ENCODE measurements around the gene PDS5A.
"Not testable (repeated sequence)": the region's sequence is repeated elsewhere in the genome, so short reads cannot be mapped to it uniquely, and the experiment has no call there.

Gene PDS5A, protein sequence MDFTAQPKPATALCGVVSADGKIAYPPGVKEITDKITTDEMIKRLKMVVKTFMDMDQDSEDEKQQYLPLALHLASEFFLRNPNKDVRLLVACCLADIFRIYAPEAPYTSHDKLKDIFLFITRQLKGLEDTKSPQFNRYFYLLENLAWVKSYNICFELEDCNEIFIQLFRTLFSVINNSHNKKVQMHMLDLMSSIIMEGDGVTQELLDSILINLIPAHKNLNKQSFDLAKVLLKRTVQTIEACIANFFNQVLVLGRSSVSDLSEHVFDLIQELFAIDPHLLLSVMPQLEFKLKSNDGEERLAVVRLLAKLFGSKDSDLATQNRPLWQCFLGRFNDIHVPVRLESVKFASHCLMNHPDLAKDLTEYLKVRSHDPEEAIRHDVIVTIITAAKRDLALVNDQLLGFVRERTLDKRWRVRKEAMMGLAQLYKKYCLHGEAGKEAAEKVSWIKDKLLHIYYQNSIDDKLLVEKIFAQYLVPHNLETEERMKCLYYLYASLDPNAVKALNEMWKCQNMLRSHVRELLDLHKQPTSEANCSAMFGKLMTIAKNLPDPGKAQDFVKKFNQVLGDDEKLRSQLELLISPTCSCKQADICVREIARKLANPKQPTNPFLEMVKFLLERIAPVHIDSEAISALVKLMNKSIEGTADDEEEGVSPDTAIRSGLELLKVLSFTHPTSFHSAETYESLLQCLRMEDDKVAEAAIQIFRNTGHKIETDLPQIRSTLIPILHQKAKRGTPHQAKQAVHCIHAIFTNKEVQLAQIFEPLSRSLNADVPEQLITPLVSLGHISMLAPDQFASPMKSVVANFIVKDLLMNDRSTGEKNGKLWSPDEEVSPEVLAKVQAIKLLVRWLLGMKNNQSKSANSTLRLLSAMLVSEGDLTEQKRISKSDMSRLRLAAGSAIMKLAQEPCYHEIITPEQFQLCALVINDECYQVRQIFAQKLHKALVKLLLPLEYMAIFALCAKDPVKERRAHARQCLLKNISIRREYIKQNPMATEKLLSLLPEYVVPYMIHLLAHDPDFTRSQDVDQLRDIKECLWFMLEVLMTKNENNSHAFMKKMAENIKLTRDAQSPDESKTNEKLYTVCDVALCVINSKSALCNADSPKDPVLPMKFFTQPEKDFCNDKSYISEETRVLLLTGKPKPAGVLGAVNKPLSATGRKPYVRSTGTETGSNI (N-terminal part only)

DNA sequence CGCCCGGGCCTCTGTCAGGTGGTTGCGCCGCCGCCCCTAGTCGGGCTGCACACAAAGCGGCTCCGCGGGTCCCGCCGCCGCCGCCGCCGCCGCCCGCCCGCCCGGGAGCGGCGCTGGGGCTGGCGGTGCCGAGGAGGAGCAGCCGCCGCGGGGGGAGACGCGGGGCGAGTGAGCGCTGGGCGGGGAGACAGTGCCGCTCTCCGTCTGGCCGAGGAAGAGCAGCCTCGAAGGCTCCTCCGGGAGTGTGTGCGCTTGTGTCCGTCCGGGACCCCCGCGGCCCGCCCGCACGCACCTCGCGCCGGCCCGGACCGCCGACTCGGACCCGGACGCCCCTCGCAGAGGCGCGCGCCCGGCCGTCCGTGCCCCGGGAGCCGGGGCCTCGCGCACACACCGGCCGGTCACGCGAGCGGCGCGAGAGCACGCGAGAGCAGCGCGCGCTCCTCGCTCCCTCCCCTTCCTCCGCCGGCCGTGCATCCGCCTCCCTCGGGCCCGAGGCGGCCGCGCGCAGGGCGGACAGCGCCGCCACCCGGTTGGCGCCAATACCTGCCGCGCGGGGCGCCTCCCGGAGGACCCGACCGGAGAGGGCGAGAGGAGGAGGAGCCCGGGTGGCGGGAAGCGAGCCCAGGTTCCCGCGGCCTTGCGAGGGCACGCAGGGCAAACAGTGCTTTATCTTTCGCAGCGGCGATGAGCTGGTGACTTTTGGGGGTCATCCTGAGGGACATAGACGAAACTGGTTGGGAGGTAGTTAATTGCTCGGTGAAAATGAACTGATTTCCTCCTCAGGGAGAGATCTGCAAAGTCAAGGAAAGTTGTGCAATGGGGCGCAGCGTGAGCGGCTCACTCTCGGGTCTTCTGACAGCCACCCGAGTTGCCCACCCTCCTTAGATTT is at the start of gene PDS5A:
Gene PDS5A (minus strand): TSS at position 423 of the 889 bp plus-strand sequence. CDS start 1,334 bp downstream, outside the sequence.
- DNase-seq, result peak; percentile 80 to 90

DNA sequence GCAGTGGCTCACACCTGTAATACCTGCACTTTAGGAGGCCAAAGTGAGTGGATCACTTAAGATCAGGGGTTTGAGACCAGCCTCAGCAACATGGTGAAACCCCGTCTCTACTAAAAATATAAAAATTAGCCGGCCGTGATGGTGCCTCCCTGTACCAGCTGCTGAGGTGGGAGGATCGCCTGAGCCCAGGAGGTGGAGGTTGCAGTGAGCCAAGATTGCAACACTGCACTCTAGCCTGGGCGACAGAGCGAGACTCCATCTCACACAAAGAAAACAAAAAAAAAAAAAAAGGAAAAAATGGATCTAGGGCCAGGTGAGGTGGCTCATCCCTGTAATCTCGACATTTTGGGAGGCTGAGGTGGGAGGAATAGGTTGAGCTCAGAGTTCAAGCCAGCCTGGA is 46.3 kb upstream of the PDS5A start:
- not testable (repeated sequence) for DNase-seq

DNA sequence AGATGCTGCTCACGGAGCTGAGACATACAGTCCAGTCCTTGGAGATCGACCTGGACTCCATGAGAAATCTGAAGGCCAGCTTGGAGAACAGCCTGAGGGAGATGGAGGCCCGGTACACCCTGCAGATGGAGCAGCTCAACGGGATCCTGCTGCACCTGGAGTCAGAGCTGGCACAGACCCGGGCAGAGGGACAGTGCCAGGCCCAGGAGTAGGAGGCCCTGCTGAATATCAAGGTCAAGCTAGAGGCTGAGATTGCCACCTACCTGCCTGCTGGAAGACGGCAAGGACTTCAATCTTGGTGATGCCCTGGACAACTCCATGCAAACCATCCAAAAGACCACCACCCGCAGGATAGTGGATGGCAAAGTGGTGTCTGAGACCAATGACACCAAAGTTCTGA is 43.4 kb upstream of the PDS5A start:
- not testable (repeated sequence) for DNase-seq

DNA sequence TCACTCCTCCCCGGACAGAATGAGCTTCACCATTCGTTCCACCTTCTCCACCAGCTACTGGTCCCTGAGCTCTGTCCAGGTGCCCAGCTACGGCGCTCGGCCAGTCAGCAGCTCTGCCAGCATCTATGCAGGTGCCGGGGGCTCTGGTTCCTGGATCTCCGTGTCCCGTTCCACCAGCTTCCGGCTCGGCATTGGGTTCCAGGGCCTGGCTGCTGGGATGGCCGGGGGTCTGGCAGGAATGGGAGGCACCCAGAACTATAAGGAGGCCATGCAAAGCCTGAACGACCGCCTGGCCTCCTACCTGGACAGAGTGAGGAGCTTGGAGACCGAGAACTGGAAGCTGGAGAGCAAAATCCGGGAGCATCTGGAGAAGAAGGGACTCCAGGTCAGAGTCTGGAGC is 42.5 kb upstream of the PDS5A start:
- no peak for DNase-seq

DNA sequence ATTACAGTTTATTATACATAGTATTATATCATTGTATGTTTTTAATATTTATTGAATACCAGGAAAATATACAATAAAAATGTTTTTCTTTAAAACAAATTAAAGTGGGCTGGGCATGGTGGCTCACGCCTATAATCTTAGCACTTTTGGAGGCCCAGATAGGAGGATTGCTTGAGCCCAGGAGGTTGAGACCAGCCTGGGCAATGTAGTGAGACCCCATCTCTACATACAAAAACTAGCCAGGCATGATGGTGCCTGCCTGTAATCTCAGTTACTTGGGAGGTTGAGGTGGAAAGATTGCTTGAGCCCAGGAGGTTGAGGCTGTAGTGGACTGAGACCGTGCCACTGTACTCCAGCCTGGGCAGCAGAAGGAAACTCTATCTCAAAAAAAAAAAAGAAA is 38.3 kb upstream of the PDS5A start:
- DNase-seq, result no peak

DNA sequence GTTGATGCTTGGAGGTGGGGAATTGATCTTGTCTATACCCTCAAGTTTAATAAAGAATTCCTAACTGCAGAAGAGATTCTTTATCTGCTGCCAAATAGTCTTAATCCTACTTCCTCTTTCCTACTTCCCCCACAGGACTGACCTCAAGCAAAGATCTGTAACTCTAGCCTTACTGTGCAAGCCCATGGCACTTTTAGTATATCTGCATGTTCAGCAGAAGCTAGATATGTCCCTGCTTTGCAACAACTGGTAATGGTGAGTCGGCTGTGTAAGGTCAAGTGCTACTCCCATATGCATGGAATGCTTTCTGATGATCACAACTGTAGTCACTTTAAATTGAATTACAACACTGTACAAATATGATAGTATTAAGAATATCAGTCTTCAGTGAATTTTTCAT is 26.3 kb upstream of the PDS5A start:
- DNase-seq, result no peak

DNA sequence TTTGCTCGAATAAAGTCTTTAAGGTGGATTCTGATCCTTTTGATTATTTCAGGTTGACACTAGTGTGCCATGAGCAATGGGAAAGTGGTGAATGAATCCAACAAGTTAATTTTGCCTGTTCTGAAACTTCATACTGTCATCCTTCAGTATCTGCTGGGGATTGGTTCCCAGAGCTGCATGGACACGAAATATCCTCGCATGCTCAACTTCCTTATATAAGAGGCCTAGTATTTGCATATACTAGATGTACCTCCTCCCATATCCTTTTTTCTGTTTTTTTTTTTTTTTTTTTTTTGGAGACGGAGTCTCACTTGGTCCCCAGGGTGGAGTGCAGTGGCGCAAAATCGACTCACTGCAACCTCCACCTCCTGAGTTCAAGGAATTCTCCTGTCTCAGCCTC is 23.0 kb upstream of the PDS5A start:
- DNase-seq, result no peak

DNA sequence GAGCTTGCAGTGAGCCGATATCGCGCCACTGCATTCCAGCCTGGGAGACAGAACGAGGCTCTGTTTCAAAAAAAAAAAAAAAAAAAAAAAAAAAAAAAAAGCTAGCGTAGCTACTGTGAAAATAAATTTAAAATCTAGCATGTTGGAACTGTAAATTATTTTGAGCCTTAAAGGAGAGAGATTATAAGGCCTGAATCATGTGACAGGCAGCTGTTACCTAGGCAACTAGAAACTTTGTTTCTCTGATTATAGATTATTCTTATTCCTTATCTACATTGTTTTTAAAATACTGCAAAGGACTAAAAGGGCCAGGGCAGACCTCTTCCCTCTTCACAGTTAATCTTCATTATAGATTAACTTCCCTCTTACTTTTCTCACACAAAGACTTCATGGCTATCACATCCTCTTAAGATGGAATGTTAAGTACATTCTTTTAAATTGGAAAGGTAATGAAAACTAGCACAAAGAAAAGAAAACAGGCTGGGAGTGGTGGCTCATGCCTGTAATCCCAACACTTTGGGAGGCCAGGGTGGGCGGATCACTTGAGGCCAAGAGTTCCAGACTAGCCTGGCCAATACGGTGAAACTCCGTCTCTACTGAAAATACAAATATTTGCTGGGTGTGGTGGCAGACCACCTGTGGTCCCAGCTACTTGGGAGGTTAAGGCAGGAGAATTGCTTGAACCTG is 21.1 kb upstream of the PDS5A start:
- DNase-seq, result no peak

DNA sequence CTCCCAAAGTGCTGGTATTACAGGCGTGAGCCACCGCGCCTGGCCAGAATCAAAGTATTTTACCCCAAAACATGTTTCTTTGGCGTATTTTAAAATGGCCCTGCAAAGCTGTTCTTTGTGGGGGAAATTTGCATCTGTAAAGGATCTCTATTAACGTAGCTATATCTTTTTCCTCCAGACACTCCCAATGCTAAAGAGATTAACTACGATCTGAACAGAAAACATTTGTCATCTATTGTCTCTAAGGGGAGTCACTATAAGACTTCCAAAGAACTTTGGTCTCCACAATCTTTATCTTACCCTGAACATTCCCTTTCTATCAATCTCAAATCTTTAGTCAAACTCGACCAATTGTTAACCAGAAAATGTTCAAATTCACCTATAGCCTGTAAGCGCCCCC is 19.1 kb upstream of the PDS5A start:
- no peak for DNase-seq

DNA sequence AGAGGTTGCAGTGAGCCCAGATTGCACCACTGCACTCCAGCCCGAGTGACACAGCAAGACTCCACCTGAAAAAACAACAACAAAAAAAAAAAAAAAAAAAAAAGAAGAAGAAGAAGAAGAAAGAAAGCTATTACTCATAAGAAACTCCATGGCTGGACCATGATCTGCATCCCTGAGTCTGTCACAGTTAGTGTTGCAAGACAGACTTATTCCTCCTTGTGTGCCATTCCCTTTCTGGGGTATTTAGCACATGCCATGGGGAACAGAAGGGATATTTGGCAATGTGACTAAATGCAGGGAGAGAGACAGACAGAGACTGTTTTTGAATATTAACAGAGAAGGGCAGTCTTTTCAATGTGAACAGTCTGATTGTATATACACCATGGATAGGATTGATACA is 16.7 kb upstream of the PDS5A start:
- DNase-seq, result no peak

DNA sequence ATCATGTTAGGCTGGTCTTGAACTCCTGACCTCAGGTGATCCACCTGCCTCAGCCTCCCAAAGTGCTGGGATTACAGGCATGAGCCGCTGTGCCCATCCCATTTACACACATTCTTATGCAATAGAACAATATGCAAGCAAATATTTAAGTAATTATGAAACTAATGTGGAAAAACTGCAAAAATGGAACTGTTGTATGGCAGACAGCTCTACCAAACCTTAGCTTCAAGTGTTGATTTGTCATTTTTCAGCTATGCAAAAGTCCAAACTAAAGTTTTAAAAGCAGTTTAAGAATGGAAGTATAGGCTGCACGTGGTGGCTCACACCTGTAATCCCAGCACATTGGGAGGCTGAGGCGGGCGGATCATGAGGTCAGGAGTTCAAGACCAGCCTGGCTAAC is 11.7 kb upstream of the PDS5A start:
- DNase-seq, result not testable (repeated sequence)

DNA sequence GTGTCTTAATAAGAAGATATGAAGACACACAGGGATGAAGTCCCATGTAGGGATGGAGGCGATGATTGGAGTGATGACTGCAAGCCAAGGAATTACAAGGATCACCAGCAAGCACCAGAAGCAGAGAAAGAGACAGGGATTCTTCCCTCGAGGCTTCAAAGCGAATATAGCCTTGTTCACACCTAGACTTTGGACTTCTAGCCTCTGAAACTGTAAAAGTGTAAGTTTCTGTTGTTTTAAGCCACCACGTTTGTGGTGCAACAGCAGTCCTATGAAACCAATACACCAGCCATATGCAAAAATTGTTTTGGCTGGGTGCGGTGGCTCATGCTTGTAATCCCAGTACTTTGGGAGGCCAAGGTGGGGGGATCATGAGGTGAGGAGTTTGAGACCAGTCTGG is 9.8 kb upstream of the PDS5A start:
- no peak for DNase-seq

DNA sequence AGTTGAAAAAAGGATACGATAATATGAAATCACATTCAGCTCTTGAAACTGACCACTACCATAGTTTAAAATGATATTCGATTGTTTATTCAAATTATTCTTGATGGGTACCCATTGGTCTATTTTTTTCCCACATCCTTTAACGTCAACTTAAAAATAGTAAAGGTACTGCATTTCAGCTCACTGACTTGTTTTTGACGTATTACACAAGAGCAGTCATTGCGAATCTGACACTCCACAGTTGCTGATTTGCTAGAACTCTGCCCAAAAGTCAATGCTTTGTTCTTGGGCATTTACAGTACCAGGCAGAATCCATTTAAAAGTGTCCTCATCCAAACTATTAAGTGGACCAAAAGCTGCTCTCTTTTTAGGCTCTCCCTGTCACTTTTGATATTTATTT is 1.2 kb upstream of the PDS5A start:
- DNase-seq, result no peak

DNA sequence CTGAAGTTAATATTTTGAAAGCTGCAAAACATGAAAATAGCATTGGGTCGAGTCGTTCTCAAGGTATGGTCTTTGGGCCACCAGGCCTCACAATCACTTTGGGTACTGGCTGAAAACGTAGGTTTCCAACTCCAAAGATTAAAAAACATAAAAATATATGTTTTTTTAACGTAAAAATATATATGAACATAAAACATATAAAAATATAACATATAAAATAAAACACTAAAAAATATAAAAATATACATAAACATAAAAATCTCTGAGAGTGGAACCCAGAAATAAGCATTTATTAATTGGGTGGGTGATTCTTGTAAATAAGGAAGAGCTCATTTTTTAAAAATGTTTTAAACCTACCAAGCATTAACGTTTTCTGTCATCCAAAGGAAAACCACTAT is 666 bp upstream of the PDS5A start:
- no peak for DNase-seq

DNA sequence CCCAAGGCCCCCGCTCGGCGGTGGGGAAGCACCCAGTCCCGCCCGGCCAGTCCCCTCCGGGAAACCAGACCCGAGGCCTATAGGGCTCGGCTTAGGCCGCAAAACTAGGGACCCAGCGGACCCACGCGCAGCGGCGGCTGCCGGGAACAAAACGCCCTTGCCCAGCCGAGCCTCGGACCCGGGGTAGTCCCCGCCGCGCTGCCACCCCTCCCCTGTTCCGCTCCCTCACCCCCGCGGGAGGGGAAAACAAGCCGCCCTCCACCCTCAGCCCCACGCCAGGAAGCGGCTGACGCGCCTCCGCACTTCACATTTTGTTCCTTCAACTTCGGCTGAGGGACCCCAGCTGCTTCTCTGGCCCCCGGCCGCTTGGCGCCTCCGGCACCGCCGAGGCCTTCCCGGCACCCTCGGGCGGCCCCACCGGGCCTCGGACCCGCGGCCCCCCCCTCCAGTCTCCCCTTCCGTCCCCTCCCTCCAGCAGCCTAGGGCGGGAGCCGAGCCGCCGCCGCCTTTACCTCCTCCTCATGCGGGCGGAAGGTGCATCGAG is 694 bp downstream of the PDS5A start:
- DNase-seq, result peak; percentile 25 to 39

DNA sequence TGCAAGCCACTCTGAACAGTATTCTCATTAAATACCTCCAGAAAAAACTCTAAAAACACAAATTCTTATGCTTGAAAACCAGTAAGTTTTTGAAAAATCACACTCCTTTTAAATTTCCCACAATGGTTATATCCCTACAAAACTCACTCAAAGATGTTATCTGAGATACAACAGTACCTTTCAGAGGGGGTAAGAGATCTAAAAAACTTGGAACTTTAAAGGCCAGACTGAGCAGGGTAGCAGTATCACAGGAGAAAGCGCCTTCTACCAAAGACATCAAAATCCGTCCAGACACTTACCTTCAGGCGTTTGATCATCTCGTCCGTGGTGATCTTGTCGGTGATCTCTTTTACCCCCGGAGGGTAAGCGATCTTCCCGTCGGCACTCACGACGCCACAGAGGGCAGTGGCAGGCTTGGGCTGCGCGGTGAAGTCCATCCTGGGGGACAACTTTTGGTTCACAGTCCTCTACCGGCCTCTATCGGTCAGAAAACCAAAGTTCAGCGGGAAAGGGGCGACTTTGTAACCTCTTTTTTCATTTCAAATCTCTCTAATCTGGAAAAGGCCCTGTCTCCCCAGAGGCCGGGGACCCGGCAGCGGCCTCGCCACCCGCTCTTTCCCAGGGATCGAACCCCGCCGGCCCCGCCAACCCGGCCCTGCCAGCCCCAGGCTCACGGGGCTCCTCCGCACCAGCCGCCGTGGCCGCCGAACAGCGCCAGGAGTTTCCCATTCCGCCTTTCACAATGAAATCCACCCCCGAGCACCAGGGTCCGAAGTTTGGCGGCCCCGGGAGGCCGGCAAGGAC is 1.4 kb downstream of the PDS5A start:
- DNase-seq, result peak; percentile 58 to 82

DNA sequence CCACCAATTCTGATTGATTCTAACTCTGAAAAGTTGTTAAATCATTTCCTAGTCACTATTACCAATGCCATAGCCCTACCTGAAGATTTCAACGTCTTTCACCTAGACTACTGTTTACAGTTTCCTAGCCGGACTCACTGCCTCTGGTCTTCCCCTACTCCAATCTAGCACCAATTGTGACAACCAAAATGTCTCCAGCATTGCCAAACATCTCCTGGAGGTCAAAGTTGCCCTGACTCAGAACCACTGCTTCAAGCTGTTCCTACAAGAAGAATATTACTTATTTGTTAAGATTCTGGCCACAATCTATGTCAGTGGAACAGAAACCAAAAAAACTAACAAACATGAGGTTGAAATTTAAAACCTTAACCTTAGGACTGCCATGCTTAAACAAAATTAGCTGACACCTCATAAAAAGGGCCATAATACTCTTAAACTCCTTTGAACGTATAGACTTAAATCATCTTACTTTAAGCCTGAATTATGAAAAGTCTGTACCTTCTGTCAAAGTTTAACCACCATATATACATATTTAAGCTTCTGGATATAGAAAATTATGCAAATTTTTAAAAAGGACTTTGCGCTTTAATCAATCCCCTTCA is 2.1 kb downstream of the PDS5A start:
- DNase-seq, result no peak

DNA sequence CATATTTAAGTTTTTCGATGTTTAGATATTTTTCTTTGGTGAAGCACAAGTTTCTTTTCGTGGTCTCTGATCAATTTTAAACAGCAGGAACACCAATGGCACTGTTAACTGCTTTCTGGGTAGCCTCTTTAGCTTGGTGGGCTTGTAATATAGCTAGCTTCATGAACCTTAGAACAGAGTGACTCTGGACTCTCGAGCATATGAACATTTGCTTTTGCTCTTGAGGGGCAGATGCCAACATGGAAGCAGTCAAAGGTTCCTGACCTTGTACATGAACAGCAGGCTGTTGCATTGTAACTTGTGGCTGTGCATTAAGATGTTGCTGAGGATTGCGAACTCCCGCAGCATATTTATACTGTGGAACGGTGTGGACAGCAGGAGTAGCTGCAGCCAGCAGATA is 4.7 kb downstream of the PDS5A start:
- DNase-seq, result not testable (repeated sequence)

DNA sequence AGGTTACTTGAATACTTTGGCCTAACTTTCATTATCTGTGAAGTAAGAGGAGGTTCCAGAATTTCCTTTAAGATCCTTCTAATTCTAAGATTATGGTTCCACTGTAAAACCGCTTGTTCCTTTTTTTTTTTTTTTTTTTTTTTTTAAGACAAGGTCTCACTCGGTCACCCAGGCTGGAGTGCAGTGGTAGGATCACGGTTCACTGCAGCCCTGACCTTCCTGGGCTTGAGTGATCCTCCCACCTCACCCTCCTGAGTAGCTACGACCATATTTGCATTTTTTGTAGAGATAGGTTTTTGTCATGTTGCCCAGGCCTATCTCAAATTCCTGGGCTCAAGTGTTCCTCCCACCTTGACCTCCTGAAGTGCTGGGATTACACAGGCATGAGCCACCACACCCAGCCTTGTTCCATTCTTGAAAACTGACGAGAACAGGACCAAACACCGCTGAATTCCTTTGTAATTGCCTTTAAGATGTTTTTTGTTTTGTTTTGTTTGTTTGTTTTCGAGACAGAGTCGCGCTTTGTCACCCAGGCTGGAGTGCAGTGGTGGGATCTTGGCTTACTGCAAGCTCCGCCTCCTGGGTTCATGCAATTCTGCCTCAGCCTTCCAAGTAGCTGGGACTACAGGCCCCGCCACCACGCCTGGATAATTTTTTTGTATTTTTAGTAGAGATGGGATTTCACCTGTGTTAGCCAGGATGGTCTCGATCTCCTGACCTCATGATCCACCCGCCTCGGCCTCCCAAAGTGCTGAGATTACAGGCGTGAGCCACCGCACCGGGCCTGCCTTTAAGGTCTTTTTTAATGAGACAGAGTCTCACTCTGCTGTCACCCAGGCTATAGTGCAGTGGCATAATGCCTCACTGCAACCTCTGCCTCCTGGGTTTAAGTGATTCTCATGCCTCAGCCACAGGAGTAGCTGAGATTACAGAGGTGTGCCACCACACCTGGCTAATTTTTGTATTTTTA is 6.8 kb downstream of the PDS5A start:
- no peak for DNase-seq
